ENCODE measurements around the gene GAST.

GAST gene

GRCh38 chr17:41717408-41718286 lies 5.5 kb downstream of the GAST start:
- FAIRE-seq: no peak

GRCh38 chr17:41718287-41718645 lies 6.1 kb downstream of the GAST start:
- FAIRE-seq: no peak

- no peak for FAIRE-seq
These were observed 10.1 kb downstream of the GAST start for GRCh38 chr17:41722231-41722630.

GRCh38 chr17:41723801-41724475 lies 11.8 kb downstream of the GAST start:
- no peak for FAIRE-seq

GRCh38 chr17:41724476-41725050 lies 12.4 kb downstream of the GAST start:
- FAIRE-seq: no peak

GRCh38 chr17:41725134-41725533 lies 13.0 kb downstream of the GAST start:
- FAIRE-seq: no peak

GRCh38 chr17:41728056-41728455 lies 15.9 kb downstream of the GAST start:
- no peak for FAIRE-seq

- FAIRE-seq: no peak
These were observed 18.3 kb downstream of the GAST start for GRCh38 chr17:41730479-41730878.

GRCh38 chr17:41731836-41732235 lies 19.7 kb downstream of the GAST start:
- no peak for FAIRE-seq

GRCh38 chr17:41733348-41734138 lies 21.4 kb downstream of the GAST start:
- FAIRE-seq: no peak

- no peak for FAIRE-seq
These were observed 22.2 kb downstream of the GAST start, which contains the start of gene HAP1 for GRCh38 chr17:41734139-41734948. TSS of gene HAP1 (minus strand) at chr17:41734643. CDS start at chr17:41734634, 9 bp downstream.

- FAIRE-seq: no peak
These were observed 22.8 kb downstream of the GAST start for GRCh38 chr17:41734949-41735313.

GRCh38 chr17:41735744-41736143 lies 23.6 kb downstream of the GAST start:
- FAIRE-seq: no peak

GRCh38 chr17:41736983-41737679 lies 25.0 kb downstream of the GAST start:
- no peak for FAIRE-seq

- FAIRE-seq: no peak
These were observed 25.5 kb downstream of the GAST start for GRCh38 chr17:41737680-41738023.

GRCh38 chr17:41738077-41738800 lies 26.1 kb downstream of the GAST start:
- FAIRE-seq: peak; percentile 82

- no peak for FAIRE-seq
These were observed 26.6 kb downstream of the GAST start for GRCh38 chr17:41738801-41739112.

- FAIRE-seq: no peak
These were observed 27.7 kb downstream of the GAST start for GRCh38 chr17:41739661-41740352.

GRCh38 chr17:41740506-41740905 lies 28.4 kb downstream of the GAST start:
- FAIRE-seq: no peak

GRCh38 chr17:41741709-41742108 lies 29.6 kb downstream of the GAST start:
- no peak for FAIRE-seq

GRCh38 chr17:41748275-41748674 lies 36.1 kb downstream of the GAST start:
- no peak for FAIRE-seq
